GM12891 (cell line): ENCODE measurements around the gene RGS19.

Experiments used
- PAX5 ChIP-seq: IDR thresholded peaks from 2 replicates; pipeline ENCODE4 v1.6.1; 2011; ENCODE audit warnings: low read length, moderate library complexity, mild to moderate bottlenecking; ENCODE audit not compliant: insufficient read depth, severe bottlenecking
- POLR2A ChIP-seq: IDR thresholded peaks from 2 replicates; pipeline ENCODE4 v1.6.1; 2011; ENCODE audit warnings: low read depth, low read length, control low read depth
- POLR2AphosphoS5 ChIP-seq: IDR thresholded peaks from 2 replicates; pipeline ENCODE4 v1.6.1; 2011; ENCODE audit warnings: low read depth, low read length, control low read depth
- POU2F2 ChIP-seq: IDR thresholded peaks from 2 replicates; pipeline ENCODE4 v1.6.1; 2011; ENCODE audit warnings: low read depth, mild to moderate bottlenecking, control low read depth, low read length, moderate library complexity
- TAF1 ChIP-seq: IDR thresholded peaks from 2 replicates; pipeline ENCODE4 v1.6.1; 2011; ENCODE audit warnings: low read depth, low read length, control low read depth

- no peak for TF ChIP-seq POLR2A
- TF ChIP-seq POLR2AphosphoS5, result no peak
- no peak for TF ChIP-seq TAF1
- TF ChIP-seq PAX5, result no peak
- no peak for TF ChIP-seq POU2F2
These were observed 26.1 kb downstream of the RGS19 start for GRCh38 chr20:64052987-64053840.
